Cardiac ventricle fibroblast (primary cell): ENCODE results near the gene EIF3M. TPM values are rescaled to one million over a fixed set of nuclear protein-coding genes. Genes with fewer than 3 reads are reported as not detected.

Experiments
- total RNA-seq: library from RNA; depleted of rRNA; stranded (reverse); fragments of >200 nt; gene quantifications from 2 replicates; pipeline ENCODE4 v1.2.3, GENCODE V29; 2015

Gene EIF3M
- 395 and 436 TPM in 2 replicates for total RNA-seq

GRCh38 chr11:32583459-32584271, at the start of gene EIF3M:
EIF3M (plus strand) TSS chr11:32583831; CDS start chr11:32583888, 57 bp downstream.

Other genes with a start within 250 kb of the EIF3M start
- 3.6 and 9.4 TPM in 2 replicates for gene WT1, start 148.3 kb upstream of the EIF3M start, total RNA-seq
- gene CCDC73, start 210.8 kb downstream of the EIF3M start, total RNA-seq: not detected in 2 replicates
- 0.05 and 0.06 TPM in 2 replicates for gene PRRG4, start 246.1 kb downstream of the EIF3M start, total RNA-seq